RWPE2 (cell line): ENCODE results near the gene CGNL1.

Experiments
- ATAC-seq: fragments of 200-7000 bp; cut with Tn5 transposase; 3 replicates; pipeline ENCODE4 v1.9.1; 2021; ENCODE audit warnings: low read depth
- DNase-seq: peaks from one replicate; pipeline ENCODE4 v3.0.0-alpha.2; 2020; ENCODE audit warnings: low spot score
- H3K27ac ChIP-seq: fragments of 450-650 bp; 2 replicates; pipeline ENCODE4 v1.5.1; 2017; ENCODE audit warnings: mild to moderate bottlenecking; ENCODE audit not compliant: poor library complexity, severe bottlenecking
- H3K27me3 ChIP-seq: fragments of 250-450 bp; sonication (Bioruptor Pico); 2 replicates; pipeline ENCODE4 v1.5.1; 2021; ENCODE audit warnings: mild to moderate bottlenecking, moderate library complexity; ENCODE audit not compliant: insufficient read depth, poor library complexity, severe bottlenecking
- H3K36me3 ChIP-seq: fragments of 250-450 bp; sonication (Bioruptor Pico); 2 replicates; pipeline ENCODE4 v1.5.1; 2020; ENCODE audit warnings: low read depth, mild to moderate bottlenecking, moderate library complexity
- H3K4me1 ChIP-seq: fragments of 250-450 bp; sonication (Bioruptor Pico); 2 replicates; pipeline ENCODE4 v1.5.1; 2021; ENCODE audit warnings: mild to moderate bottlenecking, moderate library complexity; ENCODE audit not compliant: insufficient read depth, poor library complexity, severe bottlenecking
- H3K4me3 ChIP-seq: fragments of 250-450 bp; sonication (Bioruptor Pico); 2 replicates; pipeline ENCODE4 v1.5.1; 2021; ENCODE audit warnings: mild to moderate bottlenecking, moderate library complexity; ENCODE audit not compliant: severe bottlenecking
- H3K9me3 ChIP-seq: fragments of 250-450 bp; sonication (Bioruptor Pico); 2 replicates; pipeline ENCODE4 v1.5.1; 2021; ENCODE audit warnings: mild to moderate bottlenecking, moderate library complexity; ENCODE audit not compliant: severe bottlenecking
- CTCF ChIP-seq: fragments of 450-650 bp; IDR thresholded peaks from one replicate; pipeline ENCODE4 v1.5.1; 2017; ENCODE audit warnings: mild to moderate bottlenecking, moderate library complexity; ENCODE audit not compliant: poor library complexity, severe bottlenecking

Gene CGNL1

GRCh38 chr15:57540736-57541135 is 164.4 kb downstream of the CGNL1 start:
- Histone ChIP-seq H3K4me3 (no peak overlapping the region), H3K27ac (no peak overlapping the region), H3K9me3 (no peaks in the 10 kb centered on the region), H3K4me1 (no peaks in the 10 kb centered on the region), H3K27me3 (no peaks in the 10 kb centered on the region), H3K36me3 (no peaks in the 10 kb centered on the region)
- no peak for ATAC-seq
- DNase-seq = peak; percentile 33
- TF ChIP-seq CTCF = no peak

DNA sequence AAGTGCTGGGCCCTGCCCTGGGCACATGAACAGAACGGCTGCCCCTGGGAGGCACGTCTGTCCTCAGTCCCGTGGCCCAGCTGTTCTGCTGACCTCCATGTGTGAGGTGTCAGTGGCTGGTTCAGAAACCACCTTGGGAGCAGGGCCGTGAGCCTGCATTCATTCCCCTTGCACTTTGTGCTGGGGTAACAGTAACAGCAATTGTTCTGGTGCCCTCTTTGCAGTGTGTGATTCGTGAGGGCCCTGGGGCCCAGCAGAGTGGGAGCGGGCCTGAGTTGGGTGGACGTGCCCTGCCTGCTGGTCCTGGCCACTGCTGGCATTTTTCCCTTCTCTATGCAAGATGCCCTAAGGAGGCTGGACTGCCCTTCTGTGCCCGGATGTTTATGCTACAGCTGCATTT is 165.0 kb downstream of the CGNL1 start:
- no peak overlapping the region for H3K4me3 ChIP-seq
- no peaks in the 10 kb centered on the region for H3K36me3 ChIP-seq
- no peak overlapping the region for H3K27ac ChIP-seq
- H3K4me1 ChIP-seq = no peaks in the 10 kb centered on the region
- H3K27me3 ChIP-seq = no peaks in the 10 kb centered on the region
- no peak for TF ChIP-seq CTCF
- ATAC-seq (no peak), DNase-seq (peak; percentile 65)
- H3K9me3 ChIP-seq = no peaks in the 10 kb centered on the region

GRCh38 chr15:57541805-57542504 is 165.7 kb downstream of the CGNL1 start:
- no peak overlapping the region for H3K27ac ChIP-seq
- no peak overlapping the region for H3K4me3 ChIP-seq
- peak; percentile 64 for DNase-seq
- H3K4me1 ChIP-seq = no peaks in the 10 kb centered on the region
- ATAC-seq = peak; percentile 69
- no peaks in the 10 kb centered on the region for H3K36me3 ChIP-seq
- H3K9me3 ChIP-seq = no peaks in the 10 kb centered on the region
- peak; percentile 99 for TF ChIP-seq CTCF
- H3K27me3 ChIP-seq = no peaks in the 10 kb centered on the region

DNA sequence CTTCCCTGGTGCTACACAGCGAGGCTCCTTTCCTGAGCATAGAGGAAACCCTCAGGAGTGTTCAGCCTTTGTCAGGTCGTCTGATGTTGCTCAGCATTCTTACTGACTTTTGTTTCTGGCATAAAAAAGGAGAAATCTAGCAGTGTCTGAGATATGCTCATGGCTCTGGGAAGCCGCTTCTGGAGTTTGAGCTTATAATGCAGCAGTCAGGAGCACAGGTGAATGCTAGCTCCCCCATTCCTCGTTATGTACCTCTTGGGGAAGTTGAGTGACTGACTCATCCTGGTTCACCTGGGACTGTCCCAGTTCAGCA is 166.2 kb downstream of the CGNL1 start:
- ATAC-seq (no peak), DNase-seq (peak; percentile 12)
- Histone ChIP-seq H3K36me3 (no peaks in the 10 kb centered on the region), H3K4me1 (no peaks in the 10 kb centered on the region), H3K9me3 (no peaks in the 10 kb centered on the region), H3K27ac (no peak overlapping the region), H3K4me3 (no peak overlapping the region), H3K27me3 (no peaks in the 10 kb centered on the region)
- peak; percentile 90 for TF ChIP-seq CTCF

DNA sequence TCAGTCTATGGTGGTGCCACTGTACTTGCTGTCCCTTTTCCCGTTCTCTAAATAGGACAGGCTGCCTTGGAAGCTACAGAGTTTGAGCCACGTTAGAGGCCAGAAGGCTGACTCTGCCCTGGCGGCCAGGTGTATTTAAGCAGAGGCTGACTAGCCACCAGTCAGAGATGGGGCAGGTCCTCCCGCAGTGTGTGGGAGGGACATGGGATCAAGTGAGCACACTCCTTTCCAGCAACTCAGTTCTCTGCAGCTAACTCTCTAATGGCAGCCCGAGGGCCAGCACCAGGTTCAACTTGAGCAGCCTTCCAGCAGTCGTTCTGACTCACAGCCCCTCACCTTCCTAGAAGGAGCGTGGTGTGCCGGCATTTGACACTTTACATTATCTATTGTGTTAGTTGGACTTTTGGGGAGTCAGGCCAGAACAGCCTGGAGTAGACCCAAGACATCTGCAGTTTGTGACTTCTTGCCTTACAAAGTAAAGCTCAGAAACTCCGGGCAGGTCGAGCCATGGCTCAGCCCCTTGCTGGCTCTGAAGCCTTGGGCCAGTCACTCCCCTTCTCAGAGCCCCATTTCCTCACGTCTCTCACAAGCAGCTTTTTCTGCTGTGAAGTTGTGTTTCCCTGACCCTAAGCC is 168.7 kb downstream of the CGNL1 start:
- Histone ChIP-seq H3K4me3 (no peak overlapping the region), H3K36me3 (no peaks in the 10 kb centered on the region), H3K27me3 (no peaks in the 10 kb centered on the region), H3K9me3 (no peaks in the 10 kb centered on the region), H3K4me1 (no peaks in the 10 kb centered on the region), H3K27ac (no peak overlapping the region)
- TF ChIP-seq CTCF = no peak
- ATAC-seq (no peak), DNase-seq (no peak)
